Type B pancreatic cell (in vitro differentiated cells): Measurements from ENCODE around the gene TPGS2. TPM values are rescaled to one million over a fixed set of nuclear protein-coding genes. Genes with fewer than 3 reads are reported as not detected.

ENCODE experiments used
- DNase-seq: peaks from one replicate; pipeline ENCODE4 v3.0.0; 2021; ENCODE audit warnings: mixed read lengths; ENCODE audit not compliant: unreplicated experiment; ENCODE audit errors: extremely low spot score
- H3K27ac Mint-ChIP-seq: 2 replicates; pipeline ENCODE4 v1.8.0; 2021; ENCODE audit warnings: mild to moderate bottlenecking, mixed read lengths
- H3K27me3 Mint-ChIP-seq: 2 replicates; pipeline ENCODE4 v1.8.0; 2021; ENCODE audit warnings: mixed read lengths
- H3K36me3 Mint-ChIP-seq: 2 replicates; pipeline ENCODE4 v1.8.0; 2021; ENCODE audit warnings: mixed read lengths
- H3K4me1 Mint-ChIP-seq: one replicate; pipeline ENCODE4 v1.8.0; 2021; ENCODE audit warnings: mixed read lengths; ENCODE audit not compliant: unreplicated experiment
- H3K4me3 Mint-ChIP-seq: 2 replicates; pipeline ENCODE4 v1.8.0; 2021; ENCODE audit warnings: mild to moderate bottlenecking, mixed read lengths
- H3K9me3 Mint-ChIP-seq: 2 replicates; pipeline ENCODE4 v1.8.0; 2021; ENCODE audit warnings: mixed read lengths
- total RNA-seq: library from RNA; stranded (reverse); gene quantifications from 2 replicates; pipeline ENCODE4 v1.2.1, GENCODE V29; 2021; ENCODE audit warnings: low replicate concordance
- TF ChIP-seq, protein P1 (sequence below): fragments of 200-600 bp; sonication (generic); conservative IDR thresholded peaks from 2 replicates; pipeline ENCODE4 v1.5.0; 2021; ENCODE audit warnings: antibody characterized with exemption, mild to moderate bottlenecking

TPGS2 gene
- total RNA-seq, 1 donor from 2014 or later = 121 TPM

DNA sequence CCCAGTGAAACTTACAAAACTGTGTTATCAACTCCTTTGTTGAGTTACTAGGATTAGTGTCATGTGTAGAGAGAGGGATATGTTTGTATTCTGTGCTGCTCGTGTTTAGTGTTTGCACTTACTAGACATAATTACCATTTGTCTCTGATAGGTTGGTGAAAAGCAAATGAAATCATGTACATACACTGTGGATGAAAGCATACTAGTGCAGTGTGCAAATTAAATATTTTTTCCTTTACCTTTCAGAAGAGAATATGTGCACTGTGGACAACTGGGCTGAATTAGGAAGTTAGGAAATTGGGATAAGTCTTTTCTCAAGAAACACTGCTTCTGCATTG is 1.3 kb upstream of the TPGS2 start:
- no peaks in the 10 kb centered on the region for H3K9me3 Mint-ChIP-seq
- peak overlapping the region; percentile 92 for H3K27ac Mint-ChIP-seq
- no peak for DNase-seq
- TF ChIP-seq, protein P1, sequence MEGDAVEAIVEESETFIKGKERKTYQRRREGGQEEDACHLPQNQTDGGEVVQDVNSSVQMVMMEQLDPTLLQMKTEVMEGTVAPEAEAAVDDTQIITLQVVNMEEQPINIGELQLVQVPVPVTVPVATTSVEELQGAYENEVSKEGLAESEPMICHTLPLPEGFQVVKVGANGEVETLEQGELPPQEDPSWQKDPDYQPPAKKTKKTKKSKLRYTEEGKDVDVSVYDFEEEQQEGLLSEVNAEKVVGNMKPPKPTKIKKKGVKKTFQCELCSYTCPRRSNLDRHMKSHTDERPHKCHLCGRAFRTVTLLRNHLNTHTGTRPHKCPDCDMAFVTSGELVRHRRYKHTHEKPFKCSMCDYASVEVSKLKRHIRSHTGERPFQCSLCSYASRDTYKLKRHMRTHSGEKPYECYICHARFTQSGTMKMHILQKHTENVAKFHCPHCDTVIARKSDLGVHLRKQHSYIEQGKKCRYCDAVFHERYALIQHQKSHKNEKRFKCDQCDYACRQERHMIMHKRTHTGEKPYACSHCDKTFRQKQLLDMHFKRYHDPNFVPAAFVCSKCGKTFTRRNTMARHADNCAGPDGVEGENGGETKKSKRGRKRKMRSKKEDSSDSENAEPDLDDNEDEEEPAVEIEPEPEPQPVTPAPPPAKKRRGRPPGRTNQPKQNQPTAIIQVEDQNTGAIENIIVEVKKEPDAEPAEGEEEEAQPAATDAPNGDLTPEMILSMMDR = no peak
- H3K36me3 Mint-ChIP-seq = peaks cover 17% of the 10 kb centered on the region
- H3K4me1 Mint-ChIP-seq = peaks cover 26% of the 10 kb centered on the region
- peak overlapping the region; percentile 93 for H3K4me3 Mint-ChIP-seq
- H3K27me3 Mint-ChIP-seq = no peaks in the 10 kb centered on the region

GRCh38 chr18:36829362-36830157 is 758 bp upstream of the TPGS2 start:
- H3K9me3 Mint-ChIP-seq = no peaks in the 10 kb centered on the region
- no peak for DNase-seq
- peaks cover 19% of the 10 kb centered on the region for H3K36me3 Mint-ChIP-seq
- TF ChIP-seq, protein P1 = no peak
- no peaks in the 10 kb centered on the region for H3K27me3 Mint-ChIP-seq
- peaks cover 26% of the 10 kb centered on the region for H3K4me1 Mint-ChIP-seq
- H3K4me3 Mint-ChIP-seq = peak overlapping the region; percentile 93
- H3K27ac Mint-ChIP-seq = peak overlapping the region; percentile 92

DNA sequence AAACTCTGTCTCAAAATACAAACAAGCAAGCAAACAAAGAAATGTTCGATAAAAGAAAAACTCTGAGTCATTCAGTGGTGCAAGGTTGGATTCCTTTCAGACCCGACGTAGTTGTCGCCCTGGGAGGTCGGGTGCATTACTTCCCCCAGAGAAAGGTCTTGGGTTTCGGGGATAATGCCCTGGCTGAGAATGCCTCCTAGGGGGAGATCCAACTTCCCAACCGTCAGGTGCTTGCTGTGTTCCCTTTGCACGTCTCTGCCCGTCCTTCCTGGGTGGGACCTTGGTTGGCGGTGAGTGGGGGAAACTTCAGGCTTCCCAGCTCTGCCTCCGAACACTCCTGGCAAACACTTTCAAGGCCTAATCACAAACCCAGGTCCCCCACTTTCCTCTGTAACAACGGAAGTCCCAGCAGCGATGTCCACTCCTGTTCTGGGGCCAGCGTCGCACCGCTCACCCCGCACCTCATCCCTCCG is 609 bp downstream of the TPGS2 start:
- Mint-ChIP-seq H3K27ac (peak overlapping the region; percentile 98), H3K9me3 (no peaks in the 10 kb centered on the region), H3K27me3 (no peaks in the 10 kb centered on the region), H3K4me1 (peaks cover 22% of the 10 kb centered on the region), H3K36me3 (peaks cover 27% of the 10 kb centered on the region), H3K4me3 (peak overlapping the region; percentile 98)
- DNase-seq = no peak
- TF ChIP-seq, protein P1 = no peak

DNA sequence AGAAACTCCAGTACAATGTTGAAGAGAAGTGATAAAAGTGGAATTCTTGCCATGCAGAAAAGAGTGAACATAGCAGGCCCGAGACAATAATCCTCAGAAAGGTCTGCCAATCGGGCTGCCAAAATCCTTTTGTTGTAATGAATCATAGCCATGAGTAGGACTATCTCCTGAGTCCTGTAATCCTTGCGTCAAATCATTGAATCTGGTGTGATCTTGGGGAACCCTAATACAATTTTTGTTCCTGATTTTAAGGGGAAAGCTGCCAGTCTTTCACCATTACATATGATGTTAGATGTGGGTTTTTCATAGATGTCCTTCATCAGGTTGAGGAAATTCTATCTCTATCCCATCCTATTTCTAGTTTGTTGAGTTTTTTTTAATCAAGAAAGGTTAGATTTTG is 2.2 kb downstream of the TPGS2 start:
- H3K27ac Mint-ChIP-seq = no peak overlapping the region
- H3K36me3 Mint-ChIP-seq = peaks cover 29% of the 10 kb centered on the region
- H3K9me3 Mint-ChIP-seq = no peaks in the 10 kb centered on the region
- peak overlapping the region; percentile 11 for H3K4me3 Mint-ChIP-seq
- H3K4me1 Mint-ChIP-seq = peaks cover 20% of the 10 kb centered on the region
- DNase-seq = no peak
- H3K27me3 Mint-ChIP-seq = no peaks in the 10 kb centered on the region
- TF ChIP-seq, protein P1 = no peak

- H3K27ac Mint-ChIP-seq = no peak overlapping the region
- H3K36me3 Mint-ChIP-seq = peaks cover 31% of the 10 kb centered on the region
- H3K9me3 Mint-ChIP-seq = no peaks in the 10 kb centered on the region
- DNase-seq = no peak
- H3K27me3 Mint-ChIP-seq = no peaks in the 10 kb centered on the region
- TF ChIP-seq, protein P1 = no peak
- no peak overlapping the region for H3K4me3 Mint-ChIP-seq
- H3K4me1 Mint-ChIP-seq = peaks cover 20% of the 10 kb centered on the region
These were observed 3.3 kb downstream of the TPGS2 start for GRCh38 chr18:36825526-36825925.
